Panc1 (cell line): ENCODE measurements around the gene MSI2.

Experiments used
- POLR2AphosphoS5 ChIP-seq: IDR thresholded peaks from 2 replicates; pipeline ENCODE4 v1.6.1; 2012; ENCODE audit warnings: mild to moderate bottlenecking, low read depth, low read length, moderate library complexity
- TF ChIP-seq, protein P1 (sequence below): fragments of 450-650 bp; IDR thresholded peaks from 2 replicates; pipeline ENCODE4 v1.5.1; 2017; ENCODE audit warnings: mild to moderate bottlenecking
- TF ChIP-seq, protein P2 (sequence below), 2 experiments: IDR thresholded peaks; 2 replicates each; pipeline ENCODE4 v1.6.1; 2011 to 2012; ENCODE audit warnings: low read depth in 2 of 2, control low read depth in 1 of 2, low read length in 1 of 2, mild to moderate bottlenecking in 1 of 2, moderate library complexity in 1 of 2; ENCODE audit not compliant: insufficient read depth in 1 of 2

DNA sequence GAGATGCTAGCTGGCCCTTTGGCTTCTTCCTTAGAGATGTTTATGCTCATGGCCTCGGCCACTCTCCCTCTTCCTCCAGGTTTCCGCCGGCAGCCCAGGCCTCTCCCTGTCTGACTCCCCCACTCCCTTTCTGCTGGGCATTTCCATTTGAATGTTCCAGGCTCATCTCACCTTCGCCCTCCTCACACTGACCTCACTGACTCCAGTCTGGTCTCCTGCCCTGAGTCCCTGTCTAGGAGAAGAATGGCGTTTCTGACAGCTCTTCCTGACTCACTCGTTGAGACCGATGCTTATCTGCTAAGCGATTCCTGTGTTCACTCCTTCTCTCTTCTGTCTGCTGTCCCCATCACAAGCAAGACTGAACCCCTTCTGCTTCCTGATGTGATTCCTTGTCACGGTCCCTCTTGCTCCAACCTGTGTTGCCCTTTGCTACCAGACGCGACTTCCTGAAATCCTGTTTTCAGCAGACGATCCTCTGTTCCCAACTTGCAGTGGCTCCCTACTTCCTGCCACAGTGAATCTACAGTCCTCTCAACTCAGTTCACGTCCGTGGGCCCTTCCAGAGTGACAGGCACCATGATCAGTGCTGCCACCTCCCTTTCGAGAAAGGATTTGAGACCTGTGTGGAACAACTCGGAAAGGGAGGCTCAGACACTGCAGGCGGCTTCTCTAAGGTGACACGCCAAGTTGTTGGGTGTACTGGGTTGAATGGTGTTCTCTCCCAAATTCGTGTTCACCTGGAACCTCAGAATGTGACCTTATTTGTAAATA lies 176.4 kb downstream of the MSI2 start:
- TF ChIP-seq, protein P1, sequence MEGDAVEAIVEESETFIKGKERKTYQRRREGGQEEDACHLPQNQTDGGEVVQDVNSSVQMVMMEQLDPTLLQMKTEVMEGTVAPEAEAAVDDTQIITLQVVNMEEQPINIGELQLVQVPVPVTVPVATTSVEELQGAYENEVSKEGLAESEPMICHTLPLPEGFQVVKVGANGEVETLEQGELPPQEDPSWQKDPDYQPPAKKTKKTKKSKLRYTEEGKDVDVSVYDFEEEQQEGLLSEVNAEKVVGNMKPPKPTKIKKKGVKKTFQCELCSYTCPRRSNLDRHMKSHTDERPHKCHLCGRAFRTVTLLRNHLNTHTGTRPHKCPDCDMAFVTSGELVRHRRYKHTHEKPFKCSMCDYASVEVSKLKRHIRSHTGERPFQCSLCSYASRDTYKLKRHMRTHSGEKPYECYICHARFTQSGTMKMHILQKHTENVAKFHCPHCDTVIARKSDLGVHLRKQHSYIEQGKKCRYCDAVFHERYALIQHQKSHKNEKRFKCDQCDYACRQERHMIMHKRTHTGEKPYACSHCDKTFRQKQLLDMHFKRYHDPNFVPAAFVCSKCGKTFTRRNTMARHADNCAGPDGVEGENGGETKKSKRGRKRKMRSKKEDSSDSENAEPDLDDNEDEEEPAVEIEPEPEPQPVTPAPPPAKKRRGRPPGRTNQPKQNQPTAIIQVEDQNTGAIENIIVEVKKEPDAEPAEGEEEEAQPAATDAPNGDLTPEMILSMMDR, result no peak
- TF ChIP-seq, protein P2, sequence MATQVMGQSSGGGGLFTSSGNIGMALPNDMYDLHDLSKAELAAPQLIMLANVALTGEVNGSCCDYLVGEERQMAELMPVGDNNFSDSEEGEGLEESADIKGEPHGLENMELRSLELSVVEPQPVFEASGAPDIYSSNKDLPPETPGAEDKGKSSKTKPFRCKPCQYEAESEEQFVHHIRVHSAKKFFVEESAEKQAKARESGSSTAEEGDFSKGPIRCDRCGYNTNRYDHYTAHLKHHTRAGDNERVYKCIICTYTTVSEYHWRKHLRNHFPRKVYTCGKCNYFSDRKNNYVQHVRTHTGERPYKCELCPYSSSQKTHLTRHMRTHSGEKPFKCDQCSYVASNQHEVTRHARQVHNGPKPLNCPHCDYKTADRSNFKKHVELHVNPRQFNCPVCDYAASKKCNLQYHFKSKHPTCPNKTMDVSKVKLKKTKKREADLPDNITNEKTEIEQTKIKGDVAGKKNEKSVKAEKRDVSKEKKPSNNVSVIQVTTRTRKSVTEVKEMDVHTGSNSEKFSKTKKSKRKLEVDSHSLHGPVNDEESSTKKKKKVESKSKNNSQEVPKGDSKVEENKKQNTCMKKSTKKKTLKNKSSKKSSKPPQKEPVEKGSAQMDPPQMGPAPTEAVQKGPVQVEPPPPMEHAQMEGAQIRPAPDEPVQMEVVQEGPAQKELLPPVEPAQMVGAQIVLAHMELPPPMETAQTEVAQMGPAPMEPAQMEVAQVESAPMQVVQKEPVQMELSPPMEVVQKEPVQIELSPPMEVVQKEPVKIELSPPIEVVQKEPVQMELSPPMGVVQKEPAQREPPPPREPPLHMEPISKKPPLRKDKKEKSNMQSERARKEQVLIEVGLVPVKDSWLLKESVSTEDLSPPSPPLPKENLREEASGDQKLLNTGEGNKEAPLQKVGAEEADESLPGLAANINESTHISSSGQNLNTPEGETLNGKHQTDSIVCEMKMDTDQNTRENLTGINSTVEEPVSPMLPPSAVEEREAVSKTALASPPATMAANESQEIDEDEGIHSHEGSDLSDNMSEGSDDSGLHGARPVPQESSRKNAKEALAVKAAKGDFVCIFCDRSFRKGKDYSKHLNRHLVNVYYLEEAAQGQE (IDR thresholded peaks at IDR 0.05; ENCODE audit: insufficient read depth in 1 of 2, low read depth in 2 of 2, low read length in 1 of 2), result no peak
- TF ChIP-seq POLR2AphosphoS5, result no peak
